Measurements from ENCODE around the gene BOD1L1.

GRCh38 chr4:13616597-13616996 is 10.9 kb downstream of the BOD1L1 start:
- no peak for TF ChIP-seq CTCF (IDR thresholded peaks at IDR 0.05; ENCODE audit: low read length)
- TF ChIP-seq EZH2 (IDR thresholded peaks at IDR 0.05; ENCODE audit: borderline replicate concordance, low read length): no peak
